ENCODE measurements around the gene RPL13. TPM values are rescaled to one million over a fixed set of nuclear protein-coding genes. Genes with fewer than 3 reads are reported as not detected.

The RPL13 gene
- total RNA-seq: 1,000 to 10,000 TPM; 2,710 to 2,878 TPM
- 5,211 TPM for polyA plus RNA-seq

GRCh38 chr16:89560378-89561141 lies at the start of gene RPL13:
TSS of gene RPL13 (plus strand) at chr16:89560682. CDS start at chr16:89560960, 278 bp downstream.
- Histone ChIP-seq H3K27ac (ENCODE audit: low read depth, low read length) (peak within 1 kb of the TSS; percentile 97), H3K27me3 (ENCODE audit: insufficient read depth, low read length, poor library complexity, severe bottlenecking) (no peaks in the 10 kb centered on the region), H3K9me3 (ENCODE audit: low read length) (no peaks in the 10 kb centered on the region), H3K4me1 (ENCODE audit: insufficient read depth, low read length) (peaks cover 46% of the 10 kb centered on the region), H3K4me3 (ENCODE audit: low read length) (peak within 1 kb of the TSS; percentile 84), H3K36me3 (ENCODE audit: insufficient read depth, low read length) (peaks cover 39% of the 10 kb centered on the region)
- DNase-seq: peak; percentile 88 to 96 (median 90)
- Mint-ChIP-seq H3K4me1 (peaks cover 50 to 72% (median 56%) of the 10 kb centered on the region in 3 donors), H3K4me3 (peak within 1 kb of the TSS; percentile 92 to 99 (median 95)), H3K27me3 (no peaks in the 10 kb centered on the region), H3K9me3 (no peaks in the 10 kb centered on the region), H3K36me3 (peaks cover 14 to 70% (median 18%) of the 10 kb centered on the region in 3 donors), H3K27ac (peak within 1 kb of the TSS; percentile 97 to 100 (median 98))
- POLR2A ChIA-PET: interaction anchor here (1.0 kb wide), 1 partner anchor 313 kb away, joined by 3 read pairs; the partner anchor contains the start of gene TCF25
- CTCF ChIA-PET: no interaction called here

GRCh38 chr16:89511374-89511773 lies 49.1 kb upstream of the RPL13 start:
- ChIA-PET POLR2A (no interaction called here), CTCF (no interaction called here)
- H3K36me3 Mint-ChIP-seq: peaks cover 4 to 35% (median 5%) of the 10 kb centered on the region in 3 donors
- no peaks in the 10 kb centered on the region for H3K27me3 ChIP-seq (ENCODE audit: insufficient read depth, low read length, poor library complexity, severe bottlenecking)
- peaks cover 30% of the 10 kb centered on the region for H3K36me3 ChIP-seq (ENCODE audit: insufficient read depth, low read length)
- no peak overlapping the region for H3K4me3 ChIP-seq (ENCODE audit: low read length)
- peaks cover 15 to 26% (median 20%) of the 10 kb centered on the region in 3 donors for H3K4me1 Mint-ChIP-seq
- peaks cover 21% of the 10 kb centered on the region for H3K4me1 ChIP-seq (ENCODE audit: insufficient read depth, low read length)
- H3K4me3 Mint-ChIP-seq: peak overlapping the region in 2 of 7 donors; percentile 23 to 65
- no peaks in the 10 kb centered on the region for H3K9me3 ChIP-seq (ENCODE audit: low read length)
- H3K9me3 Mint-ChIP-seq: no peaks in the 10 kb centered on the region
- H3K27me3 Mint-ChIP-seq: no peaks in the 10 kb centered on the region
- H3K27ac ChIP-seq (ENCODE audit: low read depth, low read length): no peak overlapping the region
- no peak for DNase-seq
- H3K27ac Mint-ChIP-seq: peak overlapping the region in 3 of 8 donors; percentile 56 to 99 (median 85)

GRCh38 chr16:89512453-89512852 lies 48.0 kb upstream of the RPL13 start:
- Mint-ChIP-seq H3K36me3 (peaks cover 5 to 45% (median 6%) of the 10 kb centered on the region in 3 donors), H3K9me3 (no peaks in the 10 kb centered on the region), H3K27ac (no peak overlapping the region), H3K27me3 (no peaks in the 10 kb centered on the region), H3K4me1 (peaks cover 8 to 16% (median 12%) of the 10 kb centered on the region in 3 donors), H3K4me3 (no peak overlapping the region)
- Histone ChIP-seq H3K4me1 (ENCODE audit: insufficient read depth, low read length) (peaks cover 10% of the 10 kb centered on the region), H3K36me3 (ENCODE audit: insufficient read depth, low read length) (peaks cover 36% of the 10 kb centered on the region), H3K9me3 (ENCODE audit: low read length) (no peaks in the 10 kb centered on the region), H3K4me3 (ENCODE audit: low read length) (no peak overlapping the region), H3K27me3 (ENCODE audit: insufficient read depth, low read length, poor library complexity, severe bottlenecking) (no peaks in the 10 kb centered on the region), H3K27ac (ENCODE audit: low read depth, low read length) (no peak overlapping the region)
- CTCF ChIA-PET: no interaction called here
- no peak for DNase-seq
- POLR2A ChIA-PET: no interaction called here

GRCh38 chr16:89517128-89517527 lies 43.4 kb upstream of the RPL13 start:
- no peaks in the 10 kb centered on the region for H3K4me1 ChIP-seq (ENCODE audit: insufficient read depth, low read length)
- H3K36me3 ChIP-seq (ENCODE audit: insufficient read depth, low read length): peaks cover 37% of the 10 kb centered on the region
- no peak overlapping the region for H3K4me3 ChIP-seq (ENCODE audit: low read length)
- Mint-ChIP-seq H3K27me3 (no peaks in the 10 kb centered on the region), H3K9me3 (no peaks in the 10 kb centered on the region), H3K4me1 (peaks cover 3 to 10% (median 5%) of the 10 kb centered on the region in 3 donors), H3K27ac (peak overlapping the region in 2 of 8 donors; percentile 23 to 38), H3K4me3 (no peak overlapping the region), H3K36me3 (peaks cover 7 to 72% (median 10%) of the 10 kb centered on the region in 3 donors)
- H3K27ac ChIP-seq (ENCODE audit: low read depth, low read length): no peak overlapping the region
- no peak for DNase-seq
- H3K9me3 ChIP-seq (ENCODE audit: low read length): no peaks in the 10 kb centered on the region
- no peaks in the 10 kb centered on the region for H3K27me3 ChIP-seq (ENCODE audit: insufficient read depth, low read length, poor library complexity, severe bottlenecking)
- POLR2A ChIA-PET: no interaction called here
- CTCF ChIA-PET: interaction anchor here (0.7 kb wide), 1 partner anchor 229 kb away, joined by 3 read pairs; no protein-coding TSS in a partner anchor

- H3K4me3 ChIP-seq (ENCODE audit: low read length): no peak overlapping the region
- ChIA-PET POLR2A (no interaction called here), CTCF (no interaction called here)
- no peaks in the 10 kb centered on the region for H3K4me1 ChIP-seq (ENCODE audit: insufficient read depth, low read length)
- peaks cover 48% of the 10 kb centered on the region for H3K36me3 ChIP-seq (ENCODE audit: insufficient read depth, low read length)
- H3K36me3 Mint-ChIP-seq: peaks cover 3 to 85% (median 12%) of the 10 kb centered on the region in 3 donors
- no peak overlapping the region for H3K27ac ChIP-seq (ENCODE audit: low read depth, low read length)
- peak overlapping the region in 1 of 8 donors; percentile 85 for H3K27ac Mint-ChIP-seq
- H3K9me3 Mint-ChIP-seq: no peaks in the 10 kb centered on the region
- H3K27me3 Mint-ChIP-seq: no peaks in the 10 kb centered on the region
- H3K27me3 ChIP-seq (ENCODE audit: insufficient read depth, low read length, poor library complexity, severe bottlenecking): no peaks in the 10 kb centered on the region
- DNase-seq: no peak
- peaks cover 2 to 10% (median 5%) of the 10 kb centered on the region in 3 donors for H3K4me1 Mint-ChIP-seq
- no peaks in the 10 kb centered on the region for H3K9me3 ChIP-seq (ENCODE audit: low read length)
- H3K4me3 Mint-ChIP-seq: no peak overlapping the region
These were observed 40.6 kb upstream of the RPL13 start for GRCh38 chr16:89519881-89520280.

- H3K4me3 Mint-ChIP-seq: no peak overlapping the region
- H3K27me3 Mint-ChIP-seq: no peaks in the 10 kb centered on the region
- DNase-seq: no peak
- Histone ChIP-seq H3K36me3 (ENCODE audit: insufficient read depth, low read length) (peaks cover 56% of the 10 kb centered on the region), H3K4me3 (ENCODE audit: low read length) (no peak overlapping the region), H3K4me1 (ENCODE audit: insufficient read depth, low read length) (no peaks in the 10 kb centered on the region), H3K9me3 (ENCODE audit: low read length) (no peaks in the 10 kb centered on the region), H3K27me3 (ENCODE audit: insufficient read depth, low read length, poor library complexity, severe bottlenecking) (no peaks in the 10 kb centered on the region), H3K27ac (ENCODE audit: low read depth, low read length) (no peak overlapping the region)
- peaks cover 2 to 10% (median 5%) of the 10 kb centered on the region in 3 donors for H3K4me1 Mint-ChIP-seq
- ChIA-PET POLR2A (no interaction called here), CTCF (no interaction called here)
- H3K27ac Mint-ChIP-seq: no peak overlapping the region
- no peaks in the 10 kb centered on the region for H3K9me3 Mint-ChIP-seq
- peaks cover 3 to 95% (median 11%) of the 10 kb centered on the region in 3 donors for H3K36me3 Mint-ChIP-seq
These were observed 38.2 kb upstream of the RPL13 start for GRCh38 chr16:89522287-89522686.

- Histone ChIP-seq H3K4me3 (ENCODE audit: low read length) (no peak overlapping the region), H3K4me1 (ENCODE audit: insufficient read depth, low read length) (no peaks in the 10 kb centered on the region), H3K27ac (ENCODE audit: low read depth, low read length) (no peak overlapping the region), H3K9me3 (ENCODE audit: low read length) (no peaks in the 10 kb centered on the region), H3K36me3 (ENCODE audit: insufficient read depth, low read length) (peaks cover 49% of the 10 kb centered on the region), H3K27me3 (ENCODE audit: insufficient read depth, low read length, poor library complexity, severe bottlenecking) (no peaks in the 10 kb centered on the region)
- POLR2A ChIA-PET: no interaction called here
- Mint-ChIP-seq H3K27ac (no peak overlapping the region), H3K36me3 (peaks cover 0 to 92% (median 11%) of the 10 kb centered on the region in 3 donors), H3K27me3 (no peaks in the 10 kb centered on the region), H3K9me3 (no peaks in the 10 kb centered on the region), H3K4me1 (peaks cover 0 to 7% (median 2%) of the 10 kb centered on the region in 3 donors), H3K4me3 (no peak overlapping the region)
- CTCF ChIA-PET: no interaction called here
- no peak for DNase-seq
These were observed 36.7 kb upstream of the RPL13 start for GRCh38 chr16:89523680-89524344.

Data from CD8-positive, alpha-beta memory T cell (primary cell).